Measurements from ENCODE around the gene PPP6R3.

GRCh38 chr11:68455485-68455884, 5.1 kb upstream of the PPP6R3 start:
- TF ChIP-seq POLR2AphosphoS5 (IDR thresholded peaks at IDR 0.05): no peak
- TF ChIP-seq POLR2A (IDR thresholded peaks at IDR 0.05): no peak
- TF ChIP-seq CTCF (IDR thresholded peaks at IDR 0.05): no peak
